ENCODE results near the gene PNMA8B.
"Not testable (repeated sequence)": the region's sequence is repeated elsewhere in the genome, so short reads cannot be mapped to it uniquely, and the experiment has no call there.

Gene PNMA8B, protein sequence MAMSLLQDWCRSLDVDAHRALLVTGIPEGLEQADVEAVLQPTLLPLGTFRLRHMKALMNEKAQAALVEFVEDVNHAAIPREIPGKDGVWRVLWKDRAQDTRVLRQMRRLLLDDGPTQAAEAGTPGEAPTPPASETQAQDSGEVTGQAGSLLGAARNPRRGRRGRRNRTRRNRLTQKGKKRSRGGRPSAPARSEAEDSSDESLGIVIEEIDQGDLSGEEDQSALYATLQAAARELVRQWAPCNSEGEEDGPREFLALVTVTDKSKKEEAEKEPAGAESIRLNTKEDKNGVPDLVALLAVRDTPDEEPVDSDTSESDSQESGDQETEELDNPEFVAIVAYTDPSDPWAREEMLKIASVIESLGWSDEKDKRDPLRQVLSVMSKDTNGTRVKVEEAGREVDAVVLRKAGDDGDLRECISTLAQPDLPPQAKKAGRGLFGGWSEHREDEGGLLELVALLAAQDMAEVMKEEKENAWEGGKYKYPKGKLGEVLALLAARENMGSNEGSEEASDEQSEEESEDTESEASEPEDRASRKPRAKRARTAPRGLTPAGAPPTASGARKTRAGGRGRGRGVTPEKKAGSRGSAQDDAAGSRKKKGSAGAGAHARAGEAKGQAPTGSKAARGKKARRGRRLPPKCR

DNA sequence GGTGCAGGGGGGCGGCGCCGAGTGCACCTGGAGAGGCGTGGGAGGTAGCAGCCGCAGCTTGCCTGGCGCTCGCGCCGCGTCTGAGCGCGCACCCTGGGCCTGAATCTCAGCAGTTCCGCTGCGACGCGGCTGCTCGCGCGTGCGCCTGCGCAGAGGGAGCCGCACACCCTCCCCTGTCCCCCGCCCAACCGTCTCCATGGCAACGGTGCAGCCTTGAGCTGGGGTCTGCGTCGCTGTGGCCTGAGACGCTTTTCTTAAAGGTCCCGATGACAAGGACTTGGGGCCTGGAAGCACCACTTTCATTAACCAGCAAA, at the start of gene PNMA8B:
TSS of gene PNMA8B (minus strand) at position 82 of the 314 bp plus-strand sequence. CDS start 402 bp downstream, outside the sequence.
- DNase-seq: no peak

DNA sequence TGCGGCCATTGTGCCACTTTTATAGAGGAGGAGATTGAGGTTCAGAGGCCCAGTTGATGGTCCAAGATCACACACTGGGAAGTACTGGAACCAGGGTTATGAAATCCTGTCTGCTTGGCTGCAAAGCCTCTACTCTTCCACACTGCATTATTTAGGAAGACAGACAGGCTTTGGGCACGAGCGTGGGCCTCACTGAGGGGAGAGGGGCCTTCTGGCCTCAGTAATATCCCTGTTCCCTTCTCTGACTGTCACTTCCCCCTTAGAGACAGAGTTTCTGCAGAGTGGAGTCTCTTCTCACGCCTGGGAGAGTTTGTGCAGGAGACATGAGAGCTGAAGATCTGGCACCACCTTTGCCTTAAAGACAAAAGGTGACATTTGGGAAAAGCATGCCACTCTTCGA, 49.0 kb upstream of the PNMA8B start:
- no peak for DNase-seq

DNA sequence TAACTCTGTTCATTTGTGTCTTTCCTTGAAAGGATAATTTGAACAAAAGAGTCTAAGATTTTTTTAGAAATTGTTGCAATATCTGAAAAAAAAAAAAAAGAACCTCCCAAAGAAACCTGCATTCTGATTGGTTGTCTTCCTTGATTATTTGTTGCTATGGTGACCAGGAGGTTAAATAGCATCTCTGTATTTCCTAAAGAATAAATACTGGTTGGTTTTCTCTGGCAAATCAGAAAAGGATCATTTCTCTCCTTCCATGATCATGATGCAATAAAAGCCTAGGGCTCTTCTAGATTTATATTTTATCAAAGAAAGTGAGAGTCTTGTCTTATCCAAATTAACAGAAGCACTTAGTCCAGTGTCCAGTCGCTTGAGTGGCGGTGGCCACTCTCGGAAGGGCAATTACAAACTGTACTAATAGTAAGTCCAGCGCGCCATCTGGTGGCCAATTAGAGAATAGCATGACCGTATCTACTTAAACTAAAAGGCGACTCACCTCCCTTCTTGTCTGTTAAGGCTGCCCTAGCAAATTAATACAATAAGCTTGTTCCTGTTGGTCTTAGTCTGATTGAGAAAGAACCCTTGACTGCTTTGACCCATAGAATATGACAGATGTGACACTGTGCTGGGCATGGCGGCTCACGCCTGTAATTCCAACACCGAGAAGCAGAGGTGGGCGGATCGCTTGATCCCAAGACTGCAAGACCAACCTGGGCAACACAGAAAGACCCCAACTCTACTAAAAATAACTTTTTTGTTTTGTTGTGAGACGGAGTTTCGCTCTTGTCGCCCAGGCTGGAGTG, 47.0 kb upstream of the PNMA8B start:
- peak; percentile 44 for DNase-seq

DNA sequence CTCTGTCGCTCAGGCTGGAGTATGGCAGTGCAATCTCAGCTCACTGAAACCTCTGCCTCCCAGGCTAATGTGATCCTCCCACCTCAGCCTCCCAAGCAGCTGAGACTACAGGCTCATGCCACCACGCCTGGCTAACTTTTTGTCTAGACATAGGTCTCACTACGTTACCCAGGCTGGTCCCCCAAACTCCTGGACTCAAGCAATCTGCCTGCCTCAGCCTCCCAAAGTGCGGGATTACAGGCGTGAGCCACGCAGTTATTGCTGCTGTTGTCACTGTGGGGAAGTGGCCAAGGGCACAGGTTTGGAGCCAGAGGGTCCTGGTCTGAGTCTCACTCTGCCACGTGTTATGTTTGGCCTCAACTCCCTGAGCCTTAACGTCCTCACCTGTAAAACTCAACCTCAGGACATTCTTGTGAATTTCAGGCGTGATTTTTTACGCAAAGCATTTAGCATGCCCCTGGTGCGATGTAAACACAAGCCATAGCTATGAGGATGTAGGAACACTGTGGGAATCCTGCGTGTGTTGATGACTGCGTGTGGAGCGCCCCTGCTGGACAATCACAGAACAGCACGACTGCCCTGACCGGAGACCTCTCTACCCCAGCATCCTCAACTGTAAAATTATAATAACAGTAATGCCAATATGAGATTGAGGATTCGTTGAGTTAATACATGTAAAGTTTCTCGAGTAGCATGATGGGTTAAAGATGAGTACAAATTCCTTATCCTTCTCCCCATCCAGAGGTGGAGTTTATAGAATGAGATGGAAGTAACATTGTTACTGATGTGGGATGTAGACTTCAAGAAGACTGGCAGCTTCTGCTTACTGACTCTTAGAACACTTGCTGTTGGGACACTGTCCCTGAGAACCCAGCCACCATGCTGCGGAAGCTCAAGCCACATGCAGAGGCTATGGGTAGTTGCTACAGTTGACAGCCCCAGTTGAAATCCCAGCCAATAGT, 41.8 kb upstream of the PNMA8B start:
- peak; percentile 12 for DNase-seq

DNA sequence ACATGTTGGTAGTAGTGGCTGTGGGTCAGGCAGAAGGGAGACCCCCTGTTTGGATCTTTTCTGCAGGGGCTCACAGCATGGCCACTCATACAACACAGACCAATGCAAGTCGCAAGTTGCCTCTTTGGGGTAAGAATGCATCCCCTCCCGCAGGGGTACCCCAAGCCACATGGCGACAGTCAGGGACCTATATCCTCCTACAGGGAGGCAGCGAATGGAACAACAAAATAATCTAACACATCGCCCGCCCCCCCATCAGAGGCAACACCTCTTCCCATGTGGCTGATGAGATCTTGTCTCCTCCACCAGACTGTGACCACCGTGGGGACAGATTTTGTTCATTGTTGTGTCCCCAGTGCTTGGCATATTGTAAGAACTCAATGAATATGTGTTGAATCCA, 40.7 kb upstream of the PNMA8B start:
- DNase-seq: no peak

DNA sequence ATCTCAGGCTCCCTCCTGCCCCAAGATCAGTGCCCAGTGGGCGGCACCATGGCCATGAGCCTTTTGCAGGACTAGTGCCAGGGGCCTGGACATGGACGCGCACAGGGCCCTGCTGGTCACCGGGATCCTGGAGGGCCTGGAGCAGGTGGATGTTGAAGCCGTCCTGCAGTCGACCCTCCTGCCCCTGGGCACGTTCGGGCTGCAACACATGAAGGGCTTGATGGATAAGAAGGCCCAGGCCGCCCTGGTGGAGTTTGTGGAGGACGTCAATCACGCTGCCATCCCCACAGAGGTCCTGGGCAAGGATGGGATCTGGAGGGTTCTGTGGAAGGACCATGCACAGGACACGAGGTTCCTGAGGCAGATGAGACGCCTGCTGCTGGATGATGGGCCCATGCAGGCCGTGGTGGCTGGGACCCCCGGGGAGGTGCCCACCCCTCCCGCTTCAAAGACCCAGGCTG, 38.0 kb upstream of the PNMA8B start:
- no peak for DNase-seq

DNA sequence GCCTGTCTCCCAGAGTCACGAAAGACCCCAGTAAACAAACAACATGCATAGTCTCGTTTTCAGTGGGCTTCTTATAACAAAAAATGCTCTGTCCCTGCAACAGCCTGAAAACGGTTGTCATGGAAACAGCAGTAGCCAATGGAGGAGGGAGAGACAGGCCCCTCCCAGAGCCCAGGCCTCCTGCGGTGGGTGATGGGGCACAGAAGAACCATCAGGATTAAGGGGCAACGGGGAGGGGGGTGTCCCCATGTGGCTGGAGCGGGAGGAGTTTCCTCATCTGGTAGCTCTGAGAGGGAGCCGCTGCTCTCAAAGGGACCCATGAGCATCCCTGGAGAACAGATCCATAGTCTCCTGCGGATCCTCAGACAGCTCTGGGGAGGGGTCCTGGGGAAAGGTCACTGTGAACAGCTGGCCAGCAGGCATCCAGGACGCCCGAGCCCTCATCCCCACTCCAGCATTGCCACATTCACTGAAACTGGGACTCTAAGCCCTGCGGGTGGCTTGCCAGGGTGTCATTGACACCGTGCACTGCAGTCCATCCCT, 37.5 kb upstream of the PNMA8B start:
- DNase-seq: no peak

DNA sequence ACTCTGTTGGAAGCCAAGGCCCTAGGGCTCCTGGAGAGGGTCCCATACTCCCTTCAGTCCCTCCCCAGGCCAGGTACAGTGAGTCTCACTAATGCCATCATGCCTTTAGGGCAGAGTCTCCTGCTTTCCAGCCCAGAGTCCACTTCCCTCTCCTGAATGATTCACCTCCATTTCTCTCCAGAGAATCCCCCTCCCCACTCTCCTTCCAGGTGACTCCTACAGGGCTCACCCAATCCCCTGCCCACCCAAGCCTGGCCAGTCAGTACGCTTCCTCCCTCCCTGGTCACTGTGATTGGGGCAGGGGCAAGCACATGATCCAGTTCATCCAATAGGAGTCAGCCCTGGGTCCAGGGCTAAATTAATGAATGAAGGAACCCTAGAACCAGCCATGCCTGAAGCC, 35.0 kb upstream of the PNMA8B start:
- no peak for DNase-seq

DNA sequence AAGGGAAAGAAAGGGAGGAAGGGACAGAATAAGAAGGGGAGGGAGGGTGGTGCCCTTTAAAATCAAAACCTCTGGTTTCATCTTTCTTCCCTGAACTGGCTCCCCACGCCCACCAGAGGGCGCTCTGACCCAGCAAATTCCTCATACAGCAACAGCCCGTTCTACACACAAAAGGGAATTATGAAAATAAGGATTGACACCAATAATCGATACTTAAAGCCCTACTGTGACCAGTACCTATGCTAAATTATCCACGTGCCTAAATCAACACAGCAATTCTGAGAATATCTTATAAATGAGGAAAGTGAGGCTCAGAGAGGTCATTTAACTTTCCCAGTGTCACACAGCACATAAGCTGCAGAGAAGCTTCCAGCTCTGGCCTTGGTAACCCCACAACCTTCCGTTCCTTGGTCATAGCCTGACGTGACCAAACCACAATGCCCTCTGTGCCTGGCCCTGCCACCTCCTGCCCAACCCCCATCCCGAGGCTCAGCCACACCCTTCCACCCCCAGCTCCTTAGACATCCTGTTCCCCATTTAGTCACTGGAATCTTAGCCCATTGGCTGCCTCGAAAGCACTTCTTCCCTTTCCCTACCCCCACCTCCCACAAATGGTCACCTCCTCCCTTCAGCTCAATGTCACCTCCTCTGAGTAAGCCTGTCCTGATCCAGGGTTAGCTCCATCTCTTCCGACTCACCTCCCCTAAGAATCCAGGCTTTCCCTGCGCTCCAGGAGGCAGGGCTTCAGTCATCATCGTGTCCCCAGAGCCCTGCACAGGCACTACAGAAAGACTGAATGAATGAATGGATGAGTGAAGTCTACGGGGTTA, 34.2 kb upstream of the PNMA8B start:
- peak; percentile 81 for DNase-seq

DNA sequence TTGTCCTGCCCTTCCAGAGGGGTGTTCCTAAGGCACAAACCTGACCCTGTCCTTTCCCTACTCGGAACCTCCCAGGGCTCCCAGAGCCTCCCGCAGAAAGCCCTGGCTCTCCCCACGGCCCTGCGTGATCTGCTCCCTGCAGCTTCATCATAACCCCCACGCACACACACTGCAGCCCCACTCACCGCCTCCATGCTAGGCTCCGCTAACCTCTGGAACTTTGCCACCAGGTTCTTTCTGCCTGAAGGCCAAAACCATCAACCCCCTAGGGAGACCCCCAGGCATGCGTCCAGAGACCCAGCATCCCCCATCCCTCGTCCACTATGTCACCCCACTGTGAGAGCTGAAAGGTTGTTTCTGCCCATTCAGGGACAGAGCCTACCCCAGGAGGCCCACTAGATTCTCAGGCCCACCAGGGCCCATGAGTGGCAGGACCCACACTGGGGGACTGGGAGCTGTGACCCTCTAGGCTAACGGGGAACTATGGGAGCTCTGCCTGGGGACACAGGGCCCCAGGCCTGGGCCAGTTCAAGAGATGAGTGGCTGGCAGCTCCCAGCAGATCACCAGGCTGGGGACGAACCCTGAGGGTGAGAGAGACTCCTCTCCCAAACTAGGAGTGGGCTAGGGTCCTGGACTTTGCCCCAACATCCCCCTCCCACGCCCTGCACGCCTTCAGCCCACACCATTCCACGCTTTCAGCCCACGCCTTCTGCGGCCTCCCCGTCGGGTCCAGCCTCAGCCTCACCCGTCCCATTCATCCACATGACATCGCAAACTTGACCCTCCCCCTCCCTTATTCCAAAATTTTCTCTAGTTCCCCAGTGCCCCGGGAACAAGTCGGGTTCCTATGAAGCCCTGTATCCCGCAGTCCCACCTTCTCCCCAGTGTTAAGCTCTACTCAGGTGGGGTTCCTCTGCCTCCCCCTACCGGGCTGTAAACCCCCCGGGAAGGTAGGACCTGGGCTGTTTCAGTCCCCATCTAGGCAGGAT, 33.2 kb upstream of the PNMA8B start:
- DNase-seq: no peak

DNA sequence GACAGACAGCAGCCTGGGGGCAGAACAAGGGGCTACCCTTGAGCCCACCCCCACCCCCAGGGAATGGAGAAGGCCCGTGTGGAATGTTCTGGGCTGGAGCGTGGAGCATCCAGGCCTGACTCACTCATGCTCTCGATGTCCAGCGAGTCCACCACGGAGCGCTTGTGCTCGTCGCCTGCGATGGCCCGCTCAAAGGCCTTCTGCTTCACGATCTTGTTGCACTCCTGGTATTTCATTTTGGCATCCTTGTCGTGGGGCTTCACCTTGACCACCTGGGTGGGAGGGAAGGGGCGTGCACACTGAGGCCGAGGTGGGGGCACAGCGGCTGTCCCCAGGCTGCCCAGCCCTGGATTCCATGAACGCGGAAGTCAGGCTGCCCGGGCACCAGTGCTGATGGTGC, 31.1 kb upstream of the PNMA8B start:
- DNase-seq: not testable (repeated sequence)

DNA sequence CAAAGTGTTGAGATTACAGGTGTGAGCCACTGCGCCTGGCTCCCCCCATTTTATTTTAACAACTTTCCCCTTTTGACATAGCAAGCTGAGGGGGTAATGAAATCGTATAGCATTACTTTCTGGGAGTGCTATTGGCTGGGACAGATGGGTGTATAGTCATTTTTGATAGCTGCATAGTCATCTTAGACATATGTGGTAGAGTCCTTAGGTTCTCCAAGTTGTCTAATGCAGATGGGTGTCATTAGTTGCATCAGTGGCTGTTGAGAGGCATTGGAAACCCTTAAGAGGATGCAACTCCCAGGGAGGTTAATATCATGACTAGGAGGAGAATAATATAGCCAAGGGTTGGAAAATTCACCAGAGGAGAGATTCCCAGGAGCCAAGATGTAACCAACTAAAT, 28.6 kb upstream of the PNMA8B start:
- DNase-seq: no peak

DNA sequence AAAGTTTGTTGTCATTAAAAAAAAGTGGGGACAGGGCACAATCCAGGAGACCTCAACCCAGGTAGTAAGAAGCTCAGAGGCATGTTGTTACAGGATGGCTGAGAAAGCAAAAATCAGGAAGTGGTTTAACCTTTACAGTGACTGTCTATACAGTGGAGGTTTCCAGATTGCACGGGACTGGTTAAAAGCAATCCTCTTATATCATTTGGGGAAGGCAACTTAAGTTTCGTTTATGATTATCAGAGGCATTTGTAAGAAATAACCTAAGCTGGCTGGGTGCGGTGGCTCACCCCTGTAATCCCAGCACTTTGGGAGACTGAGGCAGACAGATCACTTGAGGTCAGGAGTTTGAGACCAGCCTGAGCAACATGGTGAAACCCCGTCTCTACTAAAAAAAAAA, 27.3 kb upstream of the PNMA8B start:
- not testable (repeated sequence) for DNase-seq

DNA sequence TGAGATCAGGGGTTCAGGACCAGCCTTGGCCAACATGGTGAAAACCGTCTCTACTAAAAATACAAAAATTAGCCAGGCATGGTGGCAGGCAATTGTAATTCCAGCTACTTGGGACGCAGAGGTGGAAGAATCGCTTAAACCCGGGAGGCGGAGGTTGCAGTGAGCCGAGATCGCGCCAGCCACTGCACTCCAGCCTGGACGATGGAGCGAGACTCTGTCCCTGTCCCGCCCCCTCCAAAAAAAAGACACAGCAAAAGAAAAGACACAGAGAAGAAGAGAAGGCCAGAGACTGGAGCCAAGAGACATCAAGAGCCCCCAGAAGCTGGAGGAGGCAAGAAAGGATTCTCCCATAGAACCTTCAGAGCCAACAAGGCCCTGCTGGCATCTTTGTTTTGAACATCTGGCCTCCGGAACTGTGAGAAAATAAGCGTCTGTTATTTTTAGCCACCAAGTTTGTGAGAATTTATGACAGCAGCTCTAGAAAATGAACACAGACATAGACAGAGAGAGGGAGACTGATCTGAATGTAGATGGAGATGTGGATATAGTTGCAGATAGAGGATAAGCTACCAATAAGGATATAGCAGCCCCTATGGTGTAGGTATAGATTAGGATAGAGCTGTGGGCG, 25.7 kb upstream of the PNMA8B start:
- no peak for DNase-seq

DNA sequence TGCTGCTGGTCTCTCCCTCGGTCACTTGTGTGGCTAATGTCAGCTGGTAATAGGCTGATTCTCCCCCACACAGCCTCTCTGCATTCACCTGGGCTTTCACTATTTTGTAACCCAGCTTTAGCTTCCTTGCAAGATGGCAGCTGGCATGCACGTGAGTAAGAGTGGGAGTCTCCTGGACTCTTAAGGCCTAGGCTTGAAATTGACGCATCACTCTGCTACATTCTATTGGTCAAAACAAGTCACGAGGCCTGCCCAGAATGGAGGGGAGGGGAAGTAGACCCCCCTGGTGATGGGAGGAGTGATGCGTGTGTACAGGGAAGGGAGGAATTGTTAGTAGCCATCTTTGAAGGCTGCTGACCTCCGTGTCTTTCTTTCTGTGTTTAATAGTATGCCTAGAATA, 24.9 kb upstream of the PNMA8B start:
- no peak for DNase-seq

DNA sequence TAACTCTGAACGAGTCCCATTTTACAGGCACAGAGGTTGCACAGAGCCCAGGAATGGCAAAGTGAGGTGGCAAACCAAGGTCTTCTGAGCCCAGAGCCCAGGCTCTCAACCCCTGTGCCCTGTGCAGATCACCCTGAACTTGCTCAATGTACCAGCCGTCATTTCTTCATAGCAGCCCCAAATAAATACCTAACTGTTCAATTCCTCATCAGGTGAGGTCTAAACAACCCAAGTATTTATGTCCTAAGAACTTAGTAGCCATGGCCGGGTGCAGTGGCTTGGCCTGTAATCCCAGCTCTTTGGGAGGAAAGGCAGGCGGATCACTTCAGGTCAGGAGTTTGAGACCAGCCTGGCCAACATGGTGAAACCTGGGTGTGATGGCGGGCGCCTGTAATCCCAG, 21.8 kb upstream of the PNMA8B start:
- DNase-seq: no peak

DNA sequence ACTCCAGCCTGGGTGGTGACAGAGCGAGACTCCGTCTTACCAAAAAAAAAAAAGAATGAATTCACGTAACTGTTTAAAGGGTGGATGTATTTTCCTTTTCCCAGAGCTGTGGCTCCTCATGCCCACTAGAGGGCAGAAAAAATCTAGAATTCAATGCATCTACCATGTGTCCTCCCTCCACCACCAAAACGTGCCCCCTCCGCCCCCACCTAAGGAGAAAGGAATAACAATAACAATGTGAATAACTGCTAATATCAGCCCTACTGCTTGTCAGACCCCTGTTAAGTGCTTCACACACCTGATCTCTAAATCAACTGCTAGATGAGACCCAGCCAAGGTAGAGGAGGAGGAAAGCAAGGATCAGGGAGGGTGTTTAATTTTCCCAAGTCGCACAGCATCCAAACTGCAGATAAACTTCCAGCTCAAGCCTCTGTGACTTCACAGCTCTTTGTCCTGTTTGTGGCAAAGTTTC, 20.2 kb upstream of the PNMA8B start:
- DNase-seq: no peak

DNA sequence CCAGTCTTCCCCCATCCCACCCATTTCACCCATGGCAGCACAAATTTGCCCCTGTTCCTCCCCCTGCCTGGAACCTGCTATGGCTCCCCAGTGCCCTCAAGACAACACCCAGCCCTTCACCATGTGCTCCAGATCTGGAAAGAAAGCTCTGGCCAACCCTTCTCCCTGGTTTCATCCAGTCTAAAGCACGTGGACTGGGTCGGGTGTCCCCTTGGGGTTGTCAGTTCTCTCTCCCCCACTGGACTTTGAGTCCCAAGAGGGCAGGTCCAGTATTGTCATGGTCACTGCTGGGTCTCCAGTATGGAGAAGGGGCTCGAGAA, 19.6 kb upstream of the PNMA8B start:
- no peak for DNase-seq

DNA sequence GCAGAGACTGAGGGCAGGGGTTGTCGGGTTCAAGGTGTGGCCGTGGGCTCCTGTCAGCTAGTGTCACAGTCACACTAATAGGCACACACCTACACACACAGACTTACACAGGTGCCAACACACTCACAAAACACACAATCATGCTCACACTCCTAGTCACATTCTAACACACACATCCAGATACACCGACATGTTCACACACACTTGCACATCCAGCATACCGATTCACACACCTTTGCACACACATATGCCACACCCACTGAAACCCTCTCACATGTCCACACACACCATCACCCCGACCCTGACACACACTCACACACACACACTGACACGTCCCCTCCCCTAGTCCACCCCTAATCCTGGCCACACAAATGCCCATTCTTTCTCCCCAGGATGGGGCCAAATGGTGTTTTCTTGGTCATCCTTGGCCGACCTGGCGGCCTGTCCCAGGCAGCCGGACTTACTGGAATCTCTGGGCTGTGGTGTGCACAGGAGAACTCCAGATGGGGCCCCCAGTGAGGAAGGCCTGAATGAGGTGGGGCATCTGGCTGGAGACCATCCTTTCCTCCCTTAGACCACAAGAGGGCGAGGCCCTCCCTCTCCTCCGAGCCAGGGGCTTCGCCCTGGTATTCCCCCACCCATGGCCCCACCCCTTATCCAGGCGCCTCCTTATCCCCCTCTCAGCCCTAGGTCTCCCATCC, 19.1 kb upstream of the PNMA8B start:
- no peak for DNase-seq
